ENCODE data around the gene EEFSEC. TPM values are rescaled to one million over a fixed set of nuclear protein-coding genes. Genes with fewer than 3 reads are reported as not detected.

The EEFSEC gene
- total and polyA plus RNA-seq, 2 of the 4 experiments (the other 2 are of a cell fraction) = 4.5 to 9.3 TPM

DNA sequence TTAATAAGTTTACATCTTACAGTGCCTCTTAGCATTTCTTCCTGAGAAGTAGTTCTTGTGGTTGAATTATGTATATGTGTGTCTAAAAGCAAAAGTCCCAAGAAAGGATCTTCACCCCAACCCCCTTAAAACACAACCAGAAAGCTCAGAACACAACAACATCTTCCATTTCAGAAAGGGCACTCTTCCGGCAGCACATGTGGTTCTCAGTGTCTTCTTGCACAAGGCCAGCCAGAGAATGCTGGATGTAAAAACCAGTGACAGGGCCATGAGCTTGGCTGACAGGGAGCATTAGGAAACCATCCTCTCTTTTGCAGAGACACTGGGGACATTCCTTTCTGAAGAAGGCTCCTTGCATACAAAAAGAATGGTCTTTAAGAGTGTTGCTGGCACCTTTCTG lies 45.0 kb downstream of the EEFSEC start:
- in situ Hi-C loops (cut with MboI; ENCODE audit: low sequenced_read_pairs) = no loop called here
- no TSS peak for BruUV-seq (replicated peaks)
- H3K56ac ChIP-seq (ENCODE audit: extremely low read depth, insufficient read depth, low read length) = no peak overlapping the region

More for the DNA sequence above, 45.0 kb downstream of the EEFSEC start:
- DNase-seq (no peak), ATAC-seq (ENCODE audit: low read depth) (no peak)
- H2AK9ac ChIP-seq (replicated peaks; ENCODE audit: low read depth, low read length, poor library complexity) = no peak overlapping the region
- TF ChIP-seq, protein P1, sequence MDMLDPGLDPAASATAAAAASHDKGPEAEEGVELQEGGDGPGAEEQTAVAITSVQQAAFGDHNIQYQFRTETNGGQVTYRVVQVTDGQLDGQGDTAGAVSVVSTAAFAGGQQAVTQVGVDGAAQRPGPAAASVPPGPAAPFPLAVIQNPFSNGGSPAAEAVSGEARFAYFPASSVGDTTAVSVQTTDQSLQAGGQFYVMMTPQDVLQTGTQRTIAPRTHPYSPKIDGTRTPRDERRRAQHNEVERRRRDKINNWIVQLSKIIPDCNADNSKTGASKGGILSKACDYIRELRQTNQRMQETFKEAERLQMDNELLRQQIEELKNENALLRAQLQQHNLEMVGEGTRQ (IDR thresholded peaks at IDR 0.05; ENCODE audit: low read depth, low read length) = no peak
- TF ChIP-seq CEBPB (IDR thresholded peaks at IDR 0.05; ENCODE audit: low read depth, low read length) (no peak), BHLHE40 (IDR thresholded peaks at IDR 0.05; ENCODE audit: low read depth, low read length) (no peak), MAFK (IDR thresholded peaks at IDR 0.05; ENCODE audit: low read depth, low read length) (no peak), RCOR1 (IDR thresholded peaks at IDR 0.05; ENCODE audit: insufficient replicate concordance, low read length) (no peak), POLR2A (IDR thresholded peaks at IDR 0.05; ENCODE audit: low read depth, low read length) (no peak), RAD21 (IDR thresholded peaks at IDR 0.05; ENCODE audit: low read length) (no peak), MAZ (IDR thresholded peaks at IDR 0.05; ENCODE audit: borderline replicate concordance, low read depth, low read length) (no peak), RFX5 (IDR thresholded peaks at IDR 0.05; ENCODE audit: low read depth, low read length) (no peak), SMC3 (IDR thresholded peaks at IDR 0.05; ENCODE audit: low read depth, low read length) (no peak), MXI1 (IDR thresholded peaks at IDR 0.05; ENCODE audit: borderline replicate concordance, low read depth, low read length) (no peak), FOS (IDR thresholded peaks at IDR 0.05; ENCODE audit: low read depth, low read length) (no peak), CHD1 (IDR thresholded peaks at IDR 0.05; ENCODE audit: low read depth, low read length) (no peak), NFE2L2 (IDR thresholded peaks at IDR 0.05; ENCODE audit: low read depth, low read length) (no peak)
- TF ChIP-seq, protein P2, sequence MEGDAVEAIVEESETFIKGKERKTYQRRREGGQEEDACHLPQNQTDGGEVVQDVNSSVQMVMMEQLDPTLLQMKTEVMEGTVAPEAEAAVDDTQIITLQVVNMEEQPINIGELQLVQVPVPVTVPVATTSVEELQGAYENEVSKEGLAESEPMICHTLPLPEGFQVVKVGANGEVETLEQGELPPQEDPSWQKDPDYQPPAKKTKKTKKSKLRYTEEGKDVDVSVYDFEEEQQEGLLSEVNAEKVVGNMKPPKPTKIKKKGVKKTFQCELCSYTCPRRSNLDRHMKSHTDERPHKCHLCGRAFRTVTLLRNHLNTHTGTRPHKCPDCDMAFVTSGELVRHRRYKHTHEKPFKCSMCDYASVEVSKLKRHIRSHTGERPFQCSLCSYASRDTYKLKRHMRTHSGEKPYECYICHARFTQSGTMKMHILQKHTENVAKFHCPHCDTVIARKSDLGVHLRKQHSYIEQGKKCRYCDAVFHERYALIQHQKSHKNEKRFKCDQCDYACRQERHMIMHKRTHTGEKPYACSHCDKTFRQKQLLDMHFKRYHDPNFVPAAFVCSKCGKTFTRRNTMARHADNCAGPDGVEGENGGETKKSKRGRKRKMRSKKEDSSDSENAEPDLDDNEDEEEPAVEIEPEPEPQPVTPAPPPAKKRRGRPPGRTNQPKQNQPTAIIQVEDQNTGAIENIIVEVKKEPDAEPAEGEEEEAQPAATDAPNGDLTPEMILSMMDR (conservative IDR thresholded peaks at IDR 0.05; ENCODE audit: low read depth, low read length) = no peak
- TF ChIP-seq, protein P3, sequence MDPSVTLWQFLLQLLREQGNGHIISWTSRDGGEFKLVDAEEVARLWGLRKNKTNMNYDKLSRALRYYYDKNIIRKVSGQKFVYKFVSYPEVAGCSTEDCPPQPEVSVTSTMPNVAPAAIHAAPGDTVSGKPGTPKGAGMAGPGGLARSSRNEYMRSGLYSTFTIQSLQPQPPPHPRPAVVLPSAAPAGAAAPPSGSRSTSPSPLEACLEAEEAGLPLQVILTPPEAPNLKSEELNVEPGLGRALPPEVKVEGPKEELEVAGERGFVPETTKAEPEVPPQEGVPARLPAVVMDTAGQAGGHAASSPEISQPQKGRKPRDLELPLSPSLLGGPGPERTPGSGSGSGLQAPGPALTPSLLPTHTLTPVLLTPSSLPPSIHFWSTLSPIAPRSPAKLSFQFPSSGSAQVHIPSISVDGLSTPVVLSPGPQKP (IDR thresholded peaks at IDR 0.05; ENCODE audit: borderline replicate concordance, low read depth, low read length) = no peak
- no peak overlapping the region for H3K27ac ChIP-seq (ENCODE audit: insufficient read depth, low read length)
- no peak overlapping the region for H2AK5ac ChIP-seq (ENCODE audit: low read depth, low read length)
- no peak overlapping the region for H3K18ac ChIP-seq (ENCODE audit: low read depth, low read length)
- ChIA-PET POLR2A (ENCODE audit: unreplicated experiment) (no interaction called here), CTCF (no interaction called here)
- peak overlapping the region; percentile 33; the same call in 1 of the 2 replicates for H3K23ac ChIP-seq (ENCODE audit: low read depth, low read length)
- H3K79me1 ChIP-seq (ENCODE audit: low read depth in 1 of 2, low read length in 2 of 2) = peaks cover 0 to 4% of the 10 kb centered on the region in 2 experiments; a peak in 1 of 4 replicates
- no peak overlapping the region for H3K14ac ChIP-seq (replicated peaks; ENCODE audit: low read depth, low read length)
- no peaks in the 10 kb centered on the region for H4K20me1 ChIP-seq (ENCODE audit: insufficient read depth, low read length)
- H4K5ac ChIP-seq (ENCODE audit: low read depth, low read length) = no peak overlapping the region
- no peak overlapping the region for H4K91ac ChIP-seq (ENCODE audit: insufficient read depth, low read depth, low read length)
- H2BK15ac ChIP-seq (ENCODE audit: low read depth, low read length) = no peak overlapping the region
- WGBS, 2 experiments (ENCODE audit: extremely low coverage in 2 of 2, insufficient read length in 1 of 2) = 100% methylated on average over 1 of the region's 1 CpG; no CpG with 5 or more reads in 1 of the 2 experiments
- H3K9ac ChIP-seq (ENCODE audit: low read depth, low read length) = no peak overlapping the region
- no peak overlapping the region for H3K4ac ChIP-seq (ENCODE audit: low read depth, low read length)
- H3K36me3 ChIP-seq (ENCODE audit: control insufficient read depth, insufficient read depth, low read length) = no peaks in the 10 kb centered on the region
- no peak overlapping the region for H2BK5ac ChIP-seq (ENCODE audit: low read depth, low read length, poor library complexity, severe bottlenecking)
- H3K9me1 ChIP-seq (ENCODE audit: insufficient read depth, low read length) = no peaks in the 10 kb centered on the region; the same call in 1 of the 2 replicates
- intact Hi-C loops (cut with micrococcal nuclease) (loop anchor here (5.0 kb wide), 1 partner anchor 104 kb away; no protein-coding TSS in a partner anchor), dilution Hi-C loops (cut with HindIII; ENCODE audit: low sequenced_read_pairs, unreplicated experiment) (no loop called here)
- H2BK120ac ChIP-seq (ENCODE audit: low read depth, low read length) = no peak overlapping the region
- no peak overlapping the region for H4K8ac ChIP-seq (ENCODE audit: low read depth in 2 of 2, low read length in 2 of 2)
- H2AFZ ChIP-seq (replicated peaks; ENCODE audit: low read length, poor library complexity) = no peak overlapping the region
- H3K9me3 ChIP-seq (ENCODE audit: control insufficient read depth, insufficient read depth, low read length) = no peaks in the 10 kb centered on the region
- H2BK20ac ChIP-seq (ENCODE audit: low read depth, low read length) = no peak overlapping the region
- H3K4me3 ChIP-seq (ENCODE audit: insufficient read depth, low read depth, low read length) = no peak overlapping the region
- peaks cover 10% of the 10 kb centered on the region; the same call in 1 of the 2 replicates for H3K4me1 ChIP-seq (ENCODE audit: control insufficient read depth, insufficient read depth, low read length)
- H3K27me3 ChIP-seq (ENCODE audit: control insufficient read depth, insufficient read depth, low read length) = no peaks in the 10 kb centered on the region
- no peak overlapping the region for H3K4me2 ChIP-seq (ENCODE audit: low read depth, low read length)
